ENCODE data around the gene POU6F1.
"Not testable (repeated sequence)": the region's sequence is repeated elsewhere in the genome, so short reads cannot be mapped to it uniquely, and the experiment has no call there.

The POU6F1 gene, protein sequence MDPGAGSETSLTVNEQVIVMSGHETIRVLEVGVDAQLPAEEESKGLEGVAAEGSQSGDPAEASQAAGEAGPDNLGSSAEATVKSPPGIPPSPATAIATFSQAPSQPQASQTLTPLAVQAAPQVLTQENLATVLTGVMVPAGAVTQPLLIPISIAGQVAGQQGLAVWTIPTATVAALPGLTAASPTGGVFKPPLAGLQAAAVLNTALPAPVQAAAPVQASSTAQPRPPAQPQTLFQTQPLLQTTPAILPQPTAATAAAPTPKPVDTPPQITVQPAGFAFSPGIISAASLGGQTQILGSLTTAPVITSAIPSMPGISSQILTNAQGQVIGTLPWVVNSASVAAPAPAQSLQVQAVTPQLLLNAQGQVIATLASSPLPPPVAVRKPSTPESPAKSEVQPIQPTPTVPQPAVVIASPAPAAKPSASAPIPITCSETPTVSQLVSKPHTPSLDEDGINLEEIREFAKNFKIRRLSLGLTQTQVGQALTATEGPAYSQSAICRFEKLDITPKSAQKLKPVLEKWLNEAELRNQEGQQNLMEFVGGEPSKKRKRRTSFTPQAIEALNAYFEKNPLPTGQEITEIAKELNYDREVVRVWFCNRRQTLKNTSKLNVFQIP
- long read RNA-seq, donor 1, partial matches to known transcripts: 8 of 9 reads
- long read RNA-seq, donor 1, other reads (novel, unspliced or antisense): 0 of 9 reads
- long read RNA-seq, donor 2, partial matches to known transcripts: 0 of 1 reads
- long read RNA-seq, donor 2, other reads (novel, unspliced or antisense): 0 of 1 reads
- long read RNA-seq, donor 3, full-length matches to known transcripts: 2 of 2 reads
- long read RNA-seq, donor 3, partial matches to known transcripts: 0 of 2 reads
- long read RNA-seq, donor 3, other reads (novel, unspliced or antisense): 0 of 2 reads
- long read RNA-seq, donor 4, partial matches to known transcripts: 0 of 1 reads
- long read RNA-seq, donor 4, other reads (novel, unspliced or antisense): 0 of 1 reads
- long read RNA-seq, donor 5, full-length matches to known transcripts: 1 of 1 reads
- long read RNA-seq, donor 5, partial matches to known transcripts: 0 of 1 reads
- long read RNA-seq, donor 5, other reads (novel, unspliced or antisense): 0 of 1 reads
- long read RNA-seq, donor 6: 0 reads
- long read RNA-seq, donor 7, partial matches to known transcripts: 0 of 1 reads
- long read RNA-seq, donor 7, other reads (novel, unspliced or antisense): 0 of 1 reads
- long read RNA-seq, donor 8, partial matches to known transcripts: 0 of 2 reads
- long read RNA-seq, donor 8, other reads (novel, unspliced or antisense): 0 of 2 reads

DNA sequence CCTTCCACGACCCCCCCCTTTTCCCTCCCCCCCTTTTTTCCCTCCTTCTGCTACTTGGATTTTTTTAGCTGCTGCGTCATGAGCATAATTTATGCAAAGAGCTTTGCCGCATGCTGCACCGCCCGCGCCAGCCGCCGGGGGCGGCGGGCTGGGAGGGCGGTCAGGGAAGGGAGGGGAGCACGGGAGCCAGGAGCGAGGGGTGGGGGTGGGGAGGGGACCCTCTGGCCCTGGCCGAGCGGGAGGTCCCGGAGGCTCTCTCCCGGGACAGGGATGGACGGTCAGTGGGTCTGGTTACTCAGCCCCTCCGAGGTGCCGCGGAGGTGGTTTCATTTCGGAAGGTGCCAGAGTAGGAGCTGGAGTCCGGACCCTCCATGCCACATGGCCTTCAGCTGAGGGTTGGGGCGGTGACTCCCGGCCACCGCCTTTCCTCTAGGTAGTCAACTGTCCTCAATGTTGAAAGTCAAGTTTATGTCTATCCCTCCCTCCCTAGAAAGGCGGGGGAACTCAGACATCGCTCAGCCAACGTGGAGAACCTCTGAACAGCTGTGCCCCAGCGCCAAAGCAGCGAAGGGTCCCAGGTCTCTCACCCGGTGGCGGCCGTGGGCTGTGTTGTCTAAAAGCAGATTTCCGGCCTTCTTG lies at the start of gene POU6F1:
Gene POU6F1 (minus strand): TSS at position 95 of the 639 bp plus-strand sequence. CDS start 11,226 bp downstream, outside the sequence.
- peak; percentile 89 for DNase-seq

- DNase-seq: no peak
These were observed 47.2 kb upstream of the POU6F1 start for GRCh38 chr12:51265024-51265423.

DNA sequence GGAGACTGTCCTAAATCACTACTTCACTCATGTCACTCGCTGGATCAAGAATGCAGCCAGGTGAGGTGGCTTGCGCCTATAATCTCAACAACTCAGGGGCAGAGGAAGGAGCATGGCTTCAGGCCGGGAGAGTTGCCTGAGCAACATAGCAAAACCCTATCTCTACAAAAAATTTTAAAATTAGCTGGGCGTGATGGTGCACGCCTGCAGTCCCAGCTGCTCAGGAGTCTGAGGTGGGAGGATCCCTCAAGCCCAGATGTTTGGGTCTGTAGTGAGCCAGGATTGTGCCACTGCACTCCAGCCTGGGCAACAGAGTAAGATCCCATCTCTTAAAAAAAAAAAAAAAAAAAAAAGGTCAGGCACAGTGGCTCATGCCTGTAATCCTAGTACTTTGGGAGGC lies 46.4 kb upstream of the POU6F1 start:
- no peak for DNase-seq

DNA sequence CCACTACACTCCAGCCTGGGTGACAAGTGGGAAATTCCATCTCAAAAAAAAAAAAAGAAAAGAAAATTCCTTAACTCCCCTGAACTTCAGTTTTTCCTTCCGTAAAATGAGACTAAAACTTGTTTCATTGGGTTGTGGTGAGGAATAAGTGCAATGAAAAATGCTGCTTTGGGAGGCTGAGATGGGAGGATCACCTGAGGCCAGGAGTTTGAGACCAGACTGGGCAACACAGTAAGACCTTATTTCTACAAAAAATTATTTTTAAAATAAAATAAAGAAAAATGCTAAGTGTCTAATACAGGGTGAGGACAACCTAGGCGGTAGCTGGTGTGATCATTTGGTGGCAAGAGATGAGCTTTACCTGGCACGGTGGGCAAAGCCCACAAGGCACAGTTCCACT lies 45.5 kb upstream of the POU6F1 start:
- no peak for DNase-seq

- no peak for DNase-seq
These were observed 44.9 kb upstream of the POU6F1 start for GRCh38 chr12:51262758-51263177.

DNA sequence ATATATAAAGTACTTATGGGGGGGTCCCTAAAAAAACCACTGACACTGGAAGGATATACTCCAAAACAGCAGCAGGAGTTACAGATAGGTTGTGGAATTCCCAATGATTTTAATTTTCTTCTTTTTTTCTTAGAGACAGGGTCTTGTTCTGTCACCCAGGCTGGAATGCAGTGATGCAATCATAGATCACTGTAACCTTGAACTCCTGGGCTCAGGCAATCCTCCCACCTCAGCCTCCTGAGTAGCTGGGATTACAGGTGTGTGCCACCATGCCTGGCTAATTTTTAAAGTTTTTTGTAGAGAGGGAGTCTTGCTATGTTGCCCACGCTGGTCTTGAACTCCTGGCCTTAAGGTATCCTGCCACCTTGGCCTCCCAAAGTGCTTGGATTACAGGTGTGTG lies 41.7 kb upstream of the POU6F1 start:
- not testable (repeated sequence) for DNase-seq

- DNase-seq: no peak
These were observed 36.7 kb upstream of the POU6F1 start for GRCh38 chr12:51254536-51254935.

DNA sequence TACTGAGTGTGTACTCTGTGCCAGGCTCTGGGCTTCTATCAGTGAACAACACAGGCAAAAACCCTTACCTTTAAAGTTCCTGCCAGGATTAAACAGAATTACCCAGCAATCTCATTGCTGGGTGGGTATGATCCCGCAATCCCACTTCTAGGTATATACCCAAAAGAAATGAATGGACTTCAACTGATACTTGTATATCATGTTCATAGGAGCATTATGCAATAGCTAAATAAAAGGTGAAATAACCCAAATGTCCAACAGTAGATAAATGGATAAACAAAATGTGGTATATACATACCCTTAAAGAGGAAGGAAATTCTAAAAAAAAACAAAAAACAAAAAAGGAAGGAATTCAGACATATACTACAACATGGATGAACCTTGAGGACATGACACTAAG lies 35.4 kb upstream of the POU6F1 start:
- no peak for DNase-seq

GRCh38 chr12:51247523-51248206 lies 29.8 kb upstream of the POU6F1 start:
- DNase-seq: no peak

DNA sequence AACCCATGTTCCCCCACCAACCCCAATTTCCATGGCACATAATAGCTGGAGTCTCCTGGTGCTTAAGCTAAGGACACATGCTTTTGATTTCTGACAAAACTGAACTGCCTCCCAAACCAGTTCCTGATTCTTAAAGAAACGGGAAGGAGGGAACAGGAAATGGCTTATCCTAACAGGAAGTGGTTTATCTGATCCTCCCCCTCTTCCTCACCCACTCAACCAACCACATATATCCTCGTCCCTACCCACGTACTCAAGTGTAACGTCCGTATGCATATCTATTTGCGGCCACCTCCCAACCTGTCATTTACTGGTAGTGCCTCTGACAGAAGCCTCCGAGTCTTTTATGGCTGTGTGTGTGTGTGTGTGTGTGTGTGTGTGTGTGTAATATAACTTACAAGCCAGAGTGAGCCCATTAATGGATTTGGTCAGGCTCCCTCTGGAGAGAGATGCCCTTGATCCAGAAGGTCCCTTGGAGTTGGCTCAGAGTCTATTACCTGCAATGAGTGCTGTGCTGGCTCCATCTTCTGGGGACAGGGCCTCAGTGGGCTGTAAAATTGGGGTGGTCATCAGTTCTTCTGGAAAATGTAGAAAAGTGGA lies 28.5 kb upstream of the POU6F1 start:
- no peak for DNase-seq

GRCh38 chr12:51245476-51246253 lies 27.8 kb upstream of the POU6F1 start:
- DNase-seq: no peak

GRCh38 chr12:51244269-51244668 lies 26.4 kb upstream of the POU6F1 start:
- DNase-seq: no peak

DNA sequence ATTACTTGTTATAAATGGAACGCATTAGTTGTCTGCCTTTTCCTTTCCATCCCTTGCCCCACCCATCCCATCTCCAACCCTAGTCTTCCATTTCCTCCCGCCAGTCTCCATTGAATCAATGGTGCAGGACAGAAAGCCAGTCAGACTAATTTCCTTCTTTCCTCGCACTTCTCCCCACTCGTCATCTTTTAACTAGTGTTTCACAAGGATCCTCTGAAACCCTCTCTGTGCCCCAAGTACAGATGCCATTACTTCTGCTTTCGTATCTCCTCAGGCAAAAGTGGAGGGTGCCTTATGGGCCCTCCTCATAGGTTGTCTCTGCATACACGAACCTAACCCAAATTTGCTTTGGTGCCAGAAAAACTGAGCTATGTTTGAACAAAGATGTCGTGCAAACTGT lies 25.0 kb upstream of the POU6F1 start:
- no peak for DNase-seq

GRCh38 chr12:51242120-51242519 lies 24.3 kb upstream of the POU6F1 start:
- no peak for DNase-seq

DNA sequence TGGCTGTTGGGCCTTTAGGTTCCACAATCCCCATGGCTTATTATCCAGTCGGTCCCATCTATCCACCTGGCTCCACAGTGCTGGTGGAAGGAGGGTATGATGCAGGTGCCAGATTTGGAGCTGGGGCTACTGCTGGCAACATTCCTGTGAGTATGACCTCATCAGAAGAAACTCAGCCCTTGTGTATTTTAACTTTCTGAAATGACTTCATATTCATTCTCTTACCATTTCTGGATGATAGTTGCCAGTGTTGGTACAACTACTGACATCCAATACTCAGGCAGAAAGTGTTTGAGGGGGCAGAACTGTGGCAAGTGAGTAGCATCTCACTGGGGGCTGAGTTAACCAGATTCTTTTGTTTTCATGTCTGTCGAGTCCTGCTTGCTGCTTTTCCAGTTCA lies 23.1 kb upstream of the POU6F1 start:
- no peak for DNase-seq

DNA sequence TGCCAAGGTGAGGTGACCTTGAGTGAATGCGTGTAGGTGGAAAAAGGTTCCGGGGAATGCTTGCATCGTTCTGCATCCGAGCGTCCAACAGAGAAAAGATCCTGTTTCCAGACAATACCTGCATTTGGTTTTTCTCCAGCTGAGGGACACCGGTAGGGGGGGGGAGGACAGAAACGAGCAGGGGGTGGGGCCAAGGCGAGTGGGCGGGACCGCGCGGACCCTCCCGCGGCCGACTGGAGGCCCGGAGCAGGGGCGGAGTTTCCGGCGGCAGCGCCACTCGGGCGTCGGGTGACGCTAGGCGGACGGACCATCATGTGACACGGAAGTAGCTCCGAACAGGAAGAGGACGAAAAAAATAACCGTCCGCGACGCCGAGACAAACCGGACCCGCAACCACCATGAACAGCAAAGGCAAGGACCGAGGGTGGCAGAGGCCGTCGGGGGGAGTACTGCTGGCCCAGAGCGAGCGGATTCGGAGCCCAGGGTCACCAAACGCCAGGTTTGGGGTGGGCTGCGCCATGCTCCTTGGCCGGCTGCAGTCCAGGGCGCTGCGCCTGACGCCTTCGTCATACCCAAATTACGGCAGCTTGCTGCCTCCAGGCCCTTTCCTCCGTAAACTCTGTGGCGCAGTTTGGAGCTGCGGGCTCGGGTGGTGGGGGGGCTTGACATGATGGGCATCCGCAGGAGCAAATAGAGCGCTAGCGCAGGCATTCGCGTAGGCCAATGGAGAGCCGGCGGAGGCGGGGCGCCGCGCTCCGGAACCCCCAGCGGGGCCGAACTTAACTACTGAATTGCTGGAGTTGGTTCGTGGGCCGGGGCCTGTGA lies 20.9 kb upstream of the POU6F1 start, which contains the start of gene DAZAP2:
Gene DAZAP2 (plus strand): TSS at position 317 of the 825 bp plus-strand sequence. CDS start 82 bp downstream, at position 399.
- DNase-seq: peak; percentile 88

GRCh38 chr12:51238037-51238509 lies 20.2 kb upstream of the POU6F1 start:
- peak; percentile 77 for DNase-seq

DNA sequence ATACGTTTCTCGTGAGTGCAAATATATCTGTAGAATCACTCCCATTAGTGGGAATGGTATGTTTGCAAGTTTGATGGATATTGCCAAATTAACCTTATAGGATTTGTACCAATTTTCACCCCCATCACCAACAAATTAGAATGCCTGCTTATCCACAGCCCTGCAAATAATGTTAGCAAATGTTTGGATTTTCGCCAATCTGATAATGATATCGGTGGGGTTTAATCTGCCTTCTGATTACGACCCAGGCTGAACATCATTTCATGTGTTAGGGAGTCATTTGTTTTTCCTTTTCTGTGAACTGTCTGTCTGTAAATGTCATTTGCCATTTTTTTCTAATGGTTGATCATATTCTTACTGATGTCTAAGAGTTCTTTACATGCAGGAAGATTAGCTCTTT lies 16.7 kb upstream of the POU6F1 start:
- DNase-seq: no peak

- DNase-seq: no peak
These were observed 14.8 kb upstream of the POU6F1 start for GRCh38 chr12:51232642-51233041.

All from right kidney (tissue), 9 donors.